GM21390 (cell line): ENCODE results near the gene CRYBG2.
"Not testable (repeated sequence)": the region's sequence is repeated elsewhere in the genome, so short reads cannot be mapped to it uniquely, and the experiment has no call there.

Experiments
- ATAC-seq: cut with Tn5 transposase; IDR thresholded peaks from one replicate; pipeline ENCODE4 v1.9.1; 2021; ENCODE audit not compliant: unreplicated experiment

CRYBG2 gene

DNA sequence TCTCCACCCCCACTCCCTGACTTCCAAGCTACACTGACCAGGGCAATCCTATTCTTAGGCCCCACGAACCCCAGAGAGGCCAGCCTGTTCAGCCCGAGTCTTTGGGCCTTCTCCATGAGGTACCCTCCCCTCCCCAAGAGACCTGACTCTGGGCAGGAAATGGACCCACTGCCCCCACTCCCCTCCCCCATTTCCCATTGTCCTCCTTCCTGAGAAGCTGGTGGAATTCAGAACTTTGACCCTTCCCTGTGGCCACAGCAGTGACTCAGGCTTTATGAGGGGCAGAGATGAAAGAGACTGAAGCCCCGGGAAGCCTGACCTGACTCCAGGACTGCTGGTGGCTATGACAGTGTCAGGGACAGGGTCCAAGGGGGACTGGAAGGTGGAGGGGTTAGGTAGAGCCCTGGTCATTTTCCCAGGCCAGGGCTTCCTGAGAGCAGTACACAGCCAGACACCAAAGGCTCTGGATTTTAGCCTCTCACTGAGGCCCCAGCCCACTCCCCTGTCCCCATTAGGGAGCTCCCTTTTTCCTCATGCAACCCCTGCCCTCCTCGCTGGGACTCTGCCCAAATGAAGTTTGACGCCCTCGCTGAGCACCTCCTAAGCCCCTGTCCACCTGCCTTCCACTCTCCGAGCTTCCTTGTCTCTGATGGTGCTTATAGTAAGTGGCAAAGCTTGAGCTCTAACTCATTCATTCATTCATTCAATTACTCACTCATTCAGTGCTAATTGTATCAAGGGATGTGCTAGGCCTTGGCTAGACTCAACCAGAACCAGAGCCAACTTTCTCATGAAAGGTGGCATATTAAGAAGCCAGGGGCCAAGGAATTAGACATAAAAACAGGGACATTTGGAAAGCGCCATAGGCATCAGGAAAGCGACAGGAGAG is 3.0 kb downstream of the CRYBG2 start:
- ATAC-seq: no peak

DNA sequence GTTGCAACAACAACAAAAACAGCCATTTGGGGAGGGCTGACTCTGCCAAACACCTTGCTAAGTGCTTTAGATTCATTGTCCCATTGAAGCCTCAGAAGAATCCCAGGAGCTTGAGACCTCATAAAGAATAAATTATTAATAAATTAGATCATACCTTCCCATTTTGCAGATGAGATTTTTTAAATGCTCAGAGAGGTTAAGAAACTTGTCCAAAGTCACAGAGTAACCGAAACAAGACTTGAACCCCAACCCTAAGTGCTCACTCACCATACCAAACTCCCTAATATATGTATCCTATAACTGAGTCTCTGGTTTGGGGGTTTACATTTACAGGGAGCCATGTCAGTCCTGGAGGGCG is 3.6 kb downstream of the CRYBG2 start:
- no peak for ATAC-seq

DNA sequence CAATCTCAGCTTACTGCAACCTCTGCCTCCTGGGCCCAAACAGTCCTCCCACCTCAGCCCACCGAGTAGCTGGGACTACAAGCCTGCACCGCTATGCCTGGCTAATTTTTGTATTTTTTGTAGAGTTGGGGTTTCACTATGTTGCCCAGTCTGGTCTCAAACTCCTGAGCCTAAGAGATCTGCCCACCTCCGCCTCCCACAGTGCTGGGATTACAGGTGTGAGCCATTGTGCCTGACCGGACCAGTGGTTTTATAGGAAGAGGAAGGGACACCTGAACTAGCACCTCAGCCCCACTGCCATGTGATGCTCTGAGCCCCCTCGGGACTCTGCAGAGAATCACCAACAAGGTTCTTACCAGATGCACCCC is 4.1 kb downstream of the CRYBG2 start:
- ATAC-seq: no peak

DNA sequence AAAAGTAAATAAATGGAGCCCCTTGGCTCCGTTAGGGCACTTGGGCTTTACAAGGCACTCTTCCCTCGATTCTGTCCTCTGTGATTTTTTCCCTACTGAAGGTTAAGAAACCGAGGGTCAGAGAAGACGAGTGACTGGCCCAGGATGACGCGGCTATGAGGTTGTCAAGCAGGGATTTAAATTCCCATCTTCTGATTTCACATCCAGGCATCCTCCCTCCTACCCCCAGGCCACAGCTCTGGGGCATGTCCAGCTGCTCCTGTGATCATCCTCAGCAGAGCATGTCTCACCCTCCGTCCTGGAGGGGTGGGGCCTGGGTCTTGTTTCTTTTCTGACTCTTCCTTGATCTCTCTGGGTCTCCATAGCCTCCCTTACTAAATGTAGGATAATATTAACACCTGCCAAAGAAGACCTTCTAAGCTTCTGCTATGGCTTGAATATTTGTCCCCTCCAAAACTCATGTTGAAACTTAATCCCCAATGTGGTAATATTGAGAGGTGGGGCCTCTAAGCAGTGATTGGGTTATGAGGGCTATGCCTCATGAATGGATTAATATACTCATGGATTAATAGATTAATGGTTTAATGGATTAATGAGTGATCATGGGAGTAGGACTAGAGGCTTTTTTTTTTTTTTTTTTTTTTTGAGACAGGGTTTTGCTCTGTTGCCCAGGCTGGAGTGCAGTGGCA is 4.6 kb downstream of the CRYBG2 start:
- ATAC-seq: no peak

DNA sequence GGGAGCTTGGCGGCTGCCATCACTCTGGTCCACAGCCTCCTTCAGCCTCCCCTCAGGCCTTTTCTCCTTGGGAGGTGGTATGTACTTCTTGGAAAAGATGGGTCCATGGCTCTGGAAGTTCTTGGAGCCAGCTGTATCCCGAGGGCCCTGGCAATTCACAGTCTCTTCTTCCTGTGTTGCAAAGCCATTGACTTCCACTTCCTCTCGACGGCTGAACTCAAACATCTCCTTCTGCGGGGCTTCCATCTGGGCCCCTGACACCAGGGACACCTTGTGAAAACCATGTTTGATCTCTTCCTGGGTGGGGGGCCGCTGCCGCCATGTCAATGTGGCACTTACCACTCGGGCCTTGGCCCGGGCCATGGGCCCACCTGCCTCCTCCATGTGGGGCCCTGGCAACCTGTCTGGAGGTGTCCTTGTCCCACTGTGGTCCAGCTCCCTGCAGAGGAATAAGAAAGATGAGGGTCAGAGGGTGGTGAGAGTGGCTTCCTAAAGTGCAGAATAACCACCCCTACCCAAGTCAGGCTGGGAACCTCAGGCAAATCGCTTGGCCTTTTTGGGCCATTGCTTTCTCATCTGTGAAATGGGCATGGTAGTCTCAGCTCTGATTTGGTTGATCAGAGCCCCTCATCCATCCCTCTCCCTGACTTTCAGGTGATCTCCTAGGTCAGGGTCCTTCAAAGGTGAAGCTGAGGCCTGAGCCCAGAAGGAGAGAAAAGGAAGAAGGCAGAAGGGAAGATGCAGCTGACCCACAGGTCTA is 7.5 kb downstream of the CRYBG2 start:
- no peak for ATAC-seq

DNA sequence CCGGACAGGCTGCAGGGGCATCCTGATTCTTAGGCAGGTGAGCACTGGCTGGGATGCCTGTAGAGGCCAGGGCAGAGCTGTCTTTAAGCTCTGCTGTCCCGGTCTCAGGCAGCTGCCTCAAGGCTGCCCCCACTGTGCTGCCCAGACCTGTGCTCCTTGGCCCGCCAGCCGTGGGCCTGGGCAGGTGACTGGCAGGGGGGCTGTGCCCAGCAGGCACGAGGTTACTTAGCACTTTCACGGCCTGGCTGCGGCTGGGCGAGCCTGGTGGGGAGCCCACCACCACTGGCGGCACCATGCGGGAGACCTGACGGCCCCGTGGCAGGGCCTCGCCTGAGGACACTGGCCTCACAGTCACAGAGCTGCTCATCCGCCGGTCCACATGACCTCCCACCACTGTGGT is 8.2 kb downstream of the CRYBG2 start:
- ATAC-seq: no peak

DNA sequence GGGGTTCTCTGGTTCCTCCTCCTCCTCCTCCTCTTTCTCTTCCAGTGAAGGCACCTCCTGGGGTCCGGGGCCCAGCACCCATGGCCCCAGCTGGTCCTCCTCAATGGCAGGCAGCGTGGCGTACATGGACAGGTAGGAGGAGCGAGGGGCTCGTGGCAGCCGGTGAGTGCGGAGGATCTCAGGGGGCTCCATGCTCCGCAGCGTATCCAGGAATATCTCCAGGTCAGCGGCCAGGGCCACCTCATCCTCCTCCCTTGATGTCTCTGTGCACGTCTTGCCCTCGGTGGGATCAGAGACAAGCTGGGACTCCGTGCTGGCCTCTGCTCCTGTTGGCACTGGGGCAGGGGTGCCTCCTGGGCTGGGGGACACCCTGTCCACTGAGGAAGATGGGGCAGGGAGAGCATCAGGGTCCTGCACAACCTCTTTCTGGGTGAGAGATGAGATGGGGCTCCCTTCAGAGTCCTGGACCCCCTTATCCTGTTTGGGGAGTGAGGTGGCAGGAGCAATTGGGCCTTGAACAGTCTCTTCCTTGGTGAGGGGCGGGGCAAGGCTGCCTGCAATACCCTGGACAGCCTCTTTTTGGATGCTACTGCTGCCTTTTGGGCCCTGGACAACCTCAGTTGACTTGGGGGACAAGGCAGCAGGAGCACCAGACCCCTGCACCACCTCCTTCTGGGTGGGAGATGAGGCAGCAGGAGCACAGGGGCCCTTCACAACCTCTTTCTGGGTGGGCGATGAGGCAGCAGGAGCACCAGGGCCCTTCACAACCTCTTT is 9.6 kb downstream of the CRYBG2 start:
- ATAC-seq: no peak

DNA sequence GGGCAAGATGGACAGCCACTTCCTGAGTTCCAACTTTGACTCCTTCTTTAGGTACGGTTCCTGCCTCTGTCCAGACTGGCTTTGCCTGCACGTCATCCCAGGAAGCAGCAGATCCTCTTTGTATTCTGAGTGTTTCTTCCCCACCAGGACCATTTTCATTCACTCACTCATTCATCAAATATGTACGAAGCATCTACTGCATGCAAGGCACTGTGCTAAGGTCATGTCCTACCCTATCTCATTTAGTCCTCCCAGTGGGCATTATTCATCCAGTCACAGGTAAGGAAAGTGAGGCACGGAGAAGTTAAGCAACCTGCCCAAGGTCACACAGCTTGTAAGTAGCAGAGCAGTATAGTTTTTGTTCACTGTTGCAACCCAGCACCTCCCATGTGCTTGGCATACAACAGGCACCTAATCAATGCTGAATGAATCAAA is 13.9 kb downstream of the CRYBG2 start:
- no peak for ATAC-seq

DNA sequence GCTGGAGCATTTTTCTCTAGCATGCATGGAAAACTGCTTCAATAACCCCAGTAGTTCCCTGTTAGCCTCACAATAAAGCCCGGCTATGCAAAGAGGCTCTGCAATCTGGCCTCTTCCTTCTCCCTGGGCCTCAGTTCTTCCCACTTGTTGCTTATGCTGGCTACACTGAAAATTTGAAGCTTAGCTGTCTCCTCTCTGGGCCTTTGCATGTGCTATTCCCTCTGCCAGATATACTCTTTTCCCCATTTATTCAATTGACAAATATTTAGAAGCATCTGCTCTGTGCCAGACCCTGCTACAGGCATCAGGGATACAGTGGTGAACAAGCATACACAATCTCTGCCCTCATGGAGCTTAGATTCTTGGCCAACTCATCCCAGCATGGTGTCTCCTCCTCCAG is 15.3 kb downstream of the CRYBG2 start:
- ATAC-seq: no peak

DNA sequence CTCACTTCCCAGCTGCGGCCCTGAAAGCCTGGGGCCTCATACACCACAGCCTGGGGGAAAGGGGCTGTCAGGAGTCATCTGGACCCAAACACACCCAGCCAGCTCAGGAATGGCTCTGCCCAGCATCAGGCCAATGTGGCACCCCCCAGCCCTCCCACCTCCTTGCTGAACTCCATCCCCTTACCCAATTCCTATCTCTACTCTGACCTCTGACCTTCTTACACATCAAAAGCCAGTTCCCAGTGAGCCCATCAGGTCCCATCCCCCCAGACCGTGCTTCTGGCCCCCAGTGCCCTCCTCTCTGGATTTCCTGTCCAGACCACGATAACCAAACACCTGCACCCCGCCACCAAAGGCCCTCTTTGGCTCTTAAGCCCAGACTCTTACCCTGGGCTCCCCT is 16.3 kb downstream of the CRYBG2 start:
- ATAC-seq: no peak

DNA sequence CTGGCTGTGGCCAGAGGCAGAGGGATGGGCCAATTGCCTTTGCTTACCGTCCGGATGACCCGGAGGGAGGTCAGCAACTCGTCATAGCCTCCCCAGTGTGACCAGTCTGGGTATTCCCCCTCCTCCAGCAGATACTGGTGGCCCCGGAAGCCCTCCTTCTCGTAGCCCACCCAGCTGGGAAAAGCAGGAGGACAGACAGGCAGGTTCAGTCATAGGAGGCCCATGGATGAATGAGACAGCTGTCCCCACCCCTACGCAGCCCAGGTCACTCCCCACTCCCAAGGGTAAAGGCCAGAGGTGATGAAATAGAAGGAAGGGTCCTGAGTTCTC is 16.8 kb downstream of the CRYBG2 start:
- no peak for ATAC-seq

DNA sequence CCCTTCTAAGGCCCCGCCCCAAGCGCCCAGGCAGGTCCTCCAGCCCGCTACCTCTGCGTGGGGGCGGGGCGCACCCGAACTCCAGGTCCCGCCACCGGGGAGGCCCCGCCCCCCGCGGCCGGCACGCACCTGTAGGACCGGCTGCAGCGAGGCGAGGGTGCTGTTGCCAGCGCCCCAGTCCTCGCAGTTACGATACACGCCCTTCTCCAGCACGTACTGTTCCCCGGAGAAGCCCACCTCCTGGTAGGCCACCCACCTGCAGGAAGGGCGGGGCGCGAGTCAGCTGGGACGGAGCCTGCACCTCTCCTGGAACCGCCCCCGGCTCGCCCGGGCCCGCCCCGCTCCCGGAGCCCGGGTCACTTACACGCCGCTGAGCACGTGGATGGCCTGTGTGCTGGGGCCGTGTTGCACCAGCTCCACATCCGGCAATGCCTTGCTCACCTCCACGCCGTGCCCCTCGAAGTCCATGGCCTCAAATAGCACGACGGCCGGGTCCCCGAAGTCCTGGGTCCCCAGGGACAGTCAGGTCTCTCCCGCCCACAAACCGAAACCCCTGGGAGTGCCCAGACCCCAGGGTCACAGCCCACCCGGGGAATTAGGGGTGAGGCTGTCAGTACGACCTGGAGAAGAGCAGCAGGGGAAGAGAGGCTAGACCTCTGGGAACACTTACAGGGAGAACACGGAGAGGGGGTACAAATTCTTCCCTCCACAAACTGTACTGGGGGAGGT is 17.3 kb downstream of the CRYBG2 start:
- no peak for ATAC-seq

DNA sequence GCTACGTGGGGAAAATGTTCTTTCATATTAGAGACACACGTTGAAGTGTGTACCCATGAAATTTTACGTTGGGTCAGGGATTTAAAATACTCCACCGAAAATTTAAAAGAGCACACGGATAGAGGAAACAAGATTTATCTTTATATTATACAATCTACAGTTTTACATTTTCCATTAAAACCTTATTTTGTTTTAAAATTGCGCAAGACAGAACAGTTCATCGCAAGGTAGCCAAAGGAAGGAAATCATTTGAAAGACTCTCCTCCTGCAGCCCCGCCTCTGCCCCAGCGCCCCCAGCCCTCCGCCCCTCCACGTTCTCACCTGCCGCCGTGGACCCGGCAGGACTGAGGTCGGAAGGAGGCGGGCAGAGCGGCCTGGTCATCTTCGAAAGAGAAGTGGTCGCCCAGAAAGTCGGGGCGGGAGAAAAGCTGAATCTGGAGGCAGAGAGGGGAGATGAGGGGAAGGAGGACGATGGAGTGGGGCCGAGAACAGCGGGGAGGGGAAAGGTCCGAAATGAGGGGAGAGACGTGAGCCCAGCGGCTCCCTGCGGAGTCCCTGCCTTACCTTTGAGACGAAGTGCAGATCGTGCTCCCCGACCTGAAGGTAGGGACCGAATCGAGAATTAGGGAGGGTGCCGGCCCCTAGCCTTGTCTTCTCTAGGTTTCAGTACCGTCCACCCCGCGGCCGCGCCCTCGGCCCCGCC is 18.0 kb downstream of the CRYBG2 start:
- ATAC-seq: no peak

DNA sequence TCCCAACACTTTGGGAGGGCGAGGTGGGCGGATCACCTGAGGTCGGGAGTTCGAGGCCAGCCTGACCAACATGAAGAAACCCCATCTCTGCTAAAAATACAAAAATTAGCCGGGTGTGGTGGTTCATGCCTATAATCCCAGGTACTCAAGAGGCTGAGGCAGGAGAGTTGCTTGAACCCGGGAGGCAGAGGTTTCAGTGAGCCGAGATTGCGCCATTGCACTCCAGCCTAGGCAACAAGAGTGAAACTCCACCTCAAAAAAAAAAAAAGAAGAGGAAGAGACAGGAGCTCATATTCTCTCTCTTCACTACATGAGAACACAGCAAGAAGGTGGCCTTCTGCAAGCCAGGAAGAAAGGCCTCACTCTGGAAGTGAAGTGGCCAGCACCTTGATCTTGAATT is 20.6 kb downstream of the CRYBG2 start:
- ATAC-seq: not testable (repeated sequence)

DNA sequence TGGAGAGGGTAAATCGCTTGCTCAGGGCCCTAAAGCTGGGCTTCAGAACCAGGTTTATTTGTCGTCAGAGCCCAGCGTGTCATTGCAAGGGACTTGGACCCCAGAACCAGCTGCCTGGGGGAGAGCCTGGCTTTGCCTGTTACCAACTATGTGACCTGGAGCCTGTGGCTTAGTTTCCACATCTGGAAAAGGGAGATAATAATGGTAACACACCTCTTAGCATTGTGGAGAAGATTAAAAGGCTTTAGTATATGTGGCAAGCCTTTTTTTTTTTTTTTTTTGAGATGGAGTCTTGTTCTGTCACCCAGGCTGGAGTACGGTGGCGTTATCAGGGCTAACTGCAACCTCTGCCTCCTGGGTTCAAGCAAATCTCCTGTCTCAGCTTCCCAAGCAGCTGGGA is 23.7 kb downstream of the CRYBG2 start:
- no peak for ATAC-seq

DNA sequence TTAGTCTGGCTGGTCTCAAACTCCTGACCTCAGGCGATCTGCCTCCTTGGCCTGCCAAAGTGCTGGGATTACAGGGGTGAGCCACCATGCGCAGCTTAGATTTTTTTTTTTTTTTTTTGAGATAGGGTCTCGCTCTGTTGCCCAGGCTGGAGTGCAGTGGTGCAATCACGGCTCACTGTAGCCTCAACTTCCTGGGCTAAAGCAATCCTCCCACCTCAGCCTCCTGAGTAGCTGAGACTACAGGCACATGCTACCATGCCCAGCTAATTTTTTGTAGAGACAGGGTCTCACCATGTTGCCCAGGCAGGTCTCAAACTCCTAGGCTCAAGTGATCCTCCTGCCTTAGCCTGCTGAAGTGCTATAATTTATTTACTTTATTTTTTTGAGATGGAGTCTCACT is 24.6 kb downstream of the CRYBG2 start:
- not testable (repeated sequence) for ATAC-seq

DNA sequence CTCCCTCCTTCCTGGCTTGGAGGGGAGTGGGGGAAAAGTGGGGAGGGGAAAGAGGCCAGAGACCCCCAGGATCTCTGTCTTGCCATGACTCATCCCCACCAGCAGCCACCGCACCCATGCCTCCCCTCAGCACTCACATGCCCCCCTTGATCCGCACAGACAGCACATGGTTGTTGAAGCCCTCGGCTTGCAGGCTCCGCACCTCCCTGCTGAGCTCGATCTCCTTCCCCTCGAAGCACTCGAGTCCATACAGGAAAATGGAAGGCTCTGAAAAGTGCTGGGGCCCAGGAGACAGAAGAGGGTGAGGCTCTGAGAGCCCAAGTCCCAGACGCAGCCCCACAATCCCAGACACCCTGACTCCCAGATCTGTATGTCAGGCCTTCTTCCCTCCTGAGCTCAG is 25.3 kb downstream of the CRYBG2 start:
- no peak for ATAC-seq

DNA sequence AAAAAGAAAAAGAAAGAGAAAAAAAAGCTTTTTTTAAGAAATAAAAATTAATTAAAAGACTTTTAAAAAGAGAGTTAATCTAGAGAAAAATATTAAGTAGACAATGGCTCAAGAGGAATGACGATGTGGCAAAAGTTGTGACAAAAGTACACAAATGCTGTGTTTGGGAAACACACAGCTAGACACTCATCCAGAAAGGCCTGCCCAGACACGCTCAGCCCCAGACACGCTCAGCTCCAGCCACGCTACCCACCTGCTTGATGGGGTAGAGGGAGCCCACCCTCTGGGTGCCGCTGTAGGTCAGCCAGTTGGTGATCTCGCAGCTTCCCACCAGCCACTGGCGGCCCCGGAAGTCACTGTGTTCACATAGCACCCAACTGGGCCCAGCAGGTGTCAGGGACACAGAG is 26.0 kb downstream of the CRYBG2 start:
- ATAC-seq: no peak

DNA sequence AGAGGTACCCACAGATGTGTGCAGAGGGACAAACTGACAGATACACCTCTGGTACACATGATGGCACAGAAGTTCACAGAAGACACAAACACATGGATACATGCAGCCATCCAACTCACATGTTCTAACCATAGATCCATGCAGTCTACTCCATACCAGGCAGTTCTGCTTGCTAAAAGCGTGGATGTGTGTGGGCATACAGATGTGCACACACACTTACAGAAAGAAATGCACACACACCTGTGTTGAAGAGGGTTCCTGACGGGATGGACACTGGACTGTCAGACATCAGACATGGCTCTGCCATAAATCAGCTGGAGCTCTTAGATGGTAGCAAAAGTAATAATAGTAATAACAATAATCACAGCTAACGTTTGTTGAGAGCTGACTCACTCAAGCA is 29.4 kb downstream of the CRYBG2 start:
- no peak for ATAC-seq

DNA sequence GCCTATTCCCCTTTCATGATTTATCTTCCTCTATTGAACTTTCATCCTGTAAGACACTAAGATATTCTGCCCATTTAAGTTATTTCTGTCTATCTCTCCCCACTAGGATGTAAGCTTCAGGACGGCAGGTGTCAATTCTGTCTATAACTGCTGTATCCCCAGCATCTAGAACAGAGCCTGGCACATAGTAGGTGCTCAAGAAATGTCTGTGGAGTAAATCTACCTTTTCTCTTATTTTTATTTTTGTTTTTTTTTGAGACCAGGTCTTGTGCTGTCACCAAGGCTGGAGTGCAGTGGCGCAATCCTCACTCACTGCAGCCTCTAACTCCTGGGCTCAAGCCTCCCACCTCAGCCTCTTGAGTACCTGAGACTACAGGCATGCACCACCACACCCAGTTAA is 30.5 kb downstream of the CRYBG2 start:
- ATAC-seq: no peak
